Measurements from ENCODE around the gene ANXA2. TPM values are rescaled to one million over a fixed set of nuclear protein-coding genes. Genes with fewer than 3 reads are reported as not detected.

The ANXA2 gene
- total RNA-seq, 2 experiments from 2014 or later, result 131 to 132 TPM

- Mint-ChIP-seq H3K27me3 (no peaks in the 10 kb centered on the region), H3K27ac (no peak overlapping the region), H3K4me1 (ENCODE audit: low read depth) (peaks cover 20% of the 10 kb centered on the region), H3K9me3 (no peaks in the 10 kb centered on the region), H3K4me3 (no peak overlapping the region), H3K36me3 (peaks cover 24% of the 10 kb centered on the region)
- DNase-seq, result no peak
- CTCF ChIA-PET, result interaction anchor here (1.2 kb wide), 1 partner anchor 26 kb away, joined by 3 read pairs; no protein-coding TSS in a partner anchor
- POLR2A ChIA-PET, result interaction anchor here (2.0 kb wide), 1 partner anchor 13 kb away, joined by 5 read pairs; the partner anchor contains the start of gene ANXA2
- intact Hi-C loops (cut with micrococcal nuclease), result no loop called here
Measured at GRCh38 chr15:60384526-60385126, 13.2 kb downstream of the ANXA2 start.

- Mint-ChIP-seq H3K9me3 (no peaks in the 10 kb centered on the region), H3K4me1 (ENCODE audit: low read depth) (peaks cover 16% of the 10 kb centered on the region), H3K4me3 (no peak overlapping the region), H3K27me3 (no peaks in the 10 kb centered on the region), H3K36me3 (peaks cover 29% of the 10 kb centered on the region), H3K27ac (no peak overlapping the region)
- no peak for DNase-seq
- ChIA-PET POLR2A (no interaction called here), CTCF (interaction anchor here (1.2 kb wide), 1 partner anchor 25 kb away, joined by 3 read pairs; no protein-coding TSS in a partner anchor)
- intact Hi-C loops (cut with micrococcal nuclease), result no loop called here
Measured at GRCh38 chr15:60384053-60384452, 13.7 kb downstream of the ANXA2 start.

- DNase-seq, result no peak
- H3K4me3 Mint-ChIP-seq, result no peak overlapping the region
- no peaks in the 10 kb centered on the region for H3K9me3 Mint-ChIP-seq
- ChIA-PET CTCF (interaction anchor here (1.2 to 1.4 kb wide), 2 partner anchors 24 kb away, joined by 3 to 4 read pairs; no protein-coding TSS in a partner anchor), POLR2A (no interaction called here)
- intact Hi-C loops (cut with micrococcal nuclease), result no loop called here
- peaks cover 31% of the 10 kb centered on the region for H3K36me3 Mint-ChIP-seq
- peaks cover 9% of the 10 kb centered on the region for H3K4me1 Mint-ChIP-seq (ENCODE audit: low read depth)
- H3K27me3 Mint-ChIP-seq, result no peaks in the 10 kb centered on the region
- no peak overlapping the region for H3K27ac Mint-ChIP-seq
Measured at GRCh38 chr15:60382773-60383674, 14.8 kb downstream of the ANXA2 start.

- Mint-ChIP-seq H3K4me3 (no peak overlapping the region), H3K27ac (no peak overlapping the region), H3K4me1 (ENCODE audit: low read depth) (no peaks in the 10 kb centered on the region), H3K36me3 (peaks cover 29% of the 10 kb centered on the region), H3K27me3 (no peaks in the 10 kb centered on the region), H3K9me3 (no peaks in the 10 kb centered on the region)
- intact Hi-C loops (cut with micrococcal nuclease), result no loop called here
- ChIA-PET CTCF (interaction anchor here (1.4 kb wide), 1 partner anchor 22 kb away, joined by 4 read pairs; no protein-coding TSS in a partner anchor), POLR2A (interaction anchor here (1.1 kb wide), 1 partner anchor 16 kb away, joined by 3 read pairs; the partner anchor contains the start of gene ANXA2)
- DNase-seq, result no peak
Measured at GRCh38 chr15:60381148-60381788, 16.5 kb downstream of the ANXA2 start.

GRCh38 chr15:60379525-60380274, 18.1 kb downstream of the ANXA2 start:
- no peak for DNase-seq
- CTCF ChIA-PET, result interaction anchor here (1.5 kb wide), 1 partner anchor 17 kb away, joined by 4 read pairs; no protein-coding TSS in a partner anchor

GRCh38 chr15:60379185-60379524, 18.6 kb downstream of the ANXA2 start:
- intact Hi-C loops (cut with micrococcal nuclease), result no loop called here
- H3K36me3 Mint-ChIP-seq, result peaks cover 26% of the 10 kb centered on the region
- no peaks in the 10 kb centered on the region for H3K9me3 Mint-ChIP-seq
- no peak overlapping the region for H3K27ac Mint-ChIP-seq
- CTCF ChIA-PET, result interaction anchor here (1.5 kb wide), 1 partner anchor 16 kb away, joined by 4 read pairs; no protein-coding TSS in a partner anchor
- peaks cover 3% of the 10 kb centered on the region for H3K4me1 Mint-ChIP-seq (ENCODE audit: low read depth)
- DNase-seq, result no peak
- POLR2A ChIA-PET, result no interaction called here
- no peak overlapping the region for H3K4me3 Mint-ChIP-seq
- H3K27me3 Mint-ChIP-seq, result no peaks in the 10 kb centered on the region

More at GRCh38 chr15:60379525-60380274, 18.1 kb downstream of the ANXA2 start:
- POLR2A ChIA-PET, result no interaction called here
- Mint-ChIP-seq H3K4me1 (ENCODE audit: low read depth) (peaks cover 3% of the 10 kb centered on the region), H3K27me3 (no peaks in the 10 kb centered on the region), H3K4me3 (no peak overlapping the region), H3K9me3 (no peaks in the 10 kb centered on the region), H3K36me3 (peaks cover 27% of the 10 kb centered on the region), H3K27ac (no peak overlapping the region)
- intact Hi-C loops (cut with micrococcal nuclease), result no loop called here

- peaks cover 24% of the 10 kb centered on the region for H3K36me3 Mint-ChIP-seq
- POLR2A ChIA-PET, result interaction anchor here (0.6 kb wide), 1 partner anchor 426 kb away, joined by 3 read pairs; no protein-coding TSS in a partner anchor
- H3K9me3 Mint-ChIP-seq, result no peaks in the 10 kb centered on the region
Measured at GRCh38 chr15:60376677-60377095, 21.1 kb downstream of the ANXA2 start.

GRCh38 chr15:60375306-60375705, 22.5 kb downstream of the ANXA2 start:
- H3K27me3 Mint-ChIP-seq, result no peaks in the 10 kb centered on the region
- no peaks in the 10 kb centered on the region for H3K9me3 Mint-ChIP-seq
- H3K4me3 Mint-ChIP-seq, result no peak overlapping the region
- H3K4me1 Mint-ChIP-seq (ENCODE audit: low read depth), result peaks cover 18% of the 10 kb centered on the region
- POLR2A ChIA-PET, result no interaction called here
- peaks cover 15% of the 10 kb centered on the region for H3K36me3 Mint-ChIP-seq
- H3K27ac Mint-ChIP-seq, result no peak overlapping the region
- intact Hi-C loops (cut with micrococcal nuclease), result no loop called here
- CTCF ChIA-PET, result interaction anchor here (1.0 kb wide), 1 partner anchor 1459 kb away, joined by 3 read pairs; no protein-coding TSS in a partner anchor
- no peak for DNase-seq

More at GRCh38 chr15:60376677-60377095, 21.1 kb downstream of the ANXA2 start:
- DNase-seq, result no peak
- Mint-ChIP-seq H3K4me1 (ENCODE audit: low read depth) (peaks cover 5% of the 10 kb centered on the region), H3K4me3 (no peak overlapping the region), H3K27ac (no peak overlapping the region), H3K27me3 (no peaks in the 10 kb centered on the region)
- CTCF ChIA-PET, result no interaction called here
- intact Hi-C loops (cut with micrococcal nuclease), result no loop called here

GRCh38 chr15:60374628-60375081, 23.1 kb downstream of the ANXA2 start:
- Mint-ChIP-seq H3K27me3 (no peaks in the 10 kb centered on the region), H3K9me3 (no peaks in the 10 kb centered on the region), H3K4me3 (no peak overlapping the region), H3K36me3 (peaks cover 9% of the 10 kb centered on the region), H3K4me1 (ENCODE audit: low read depth) (peaks cover 18% of the 10 kb centered on the region), H3K27ac (no peak overlapping the region)
- DNase-seq, result no peak
- ChIA-PET CTCF (interaction anchor here (1.0 to 1.5 kb wide), 3 partner anchors 12 to 1459 kb away, joined by 3 to 5 read pairs (median 4); no protein-coding TSS in a partner anchor), POLR2A (no interaction called here)
- intact Hi-C loops (cut with micrococcal nuclease), result no loop called here

- peaks cover 7% of the 10 kb centered on the region for H3K36me3 Mint-ChIP-seq
- H3K27ac Mint-ChIP-seq, result no peak overlapping the region
- DNase-seq, result no peak
- CTCF ChIA-PET, result interaction anchor here (1.0 to 1.5 kb wide), 3 partner anchors 12 to 1460 kb away, joined by 3 to 5 read pairs (median 4); no protein-coding TSS in a partner anchor
- H3K4me1 Mint-ChIP-seq (ENCODE audit: low read depth), result peaks cover 18% of the 10 kb centered on the region
- H3K27me3 Mint-ChIP-seq, result no peaks in the 10 kb centered on the region
- intact Hi-C loops (cut with micrococcal nuclease), result no loop called here
- POLR2A ChIA-PET, result no interaction called here
- H3K9me3 Mint-ChIP-seq, result no peaks in the 10 kb centered on the region
- H3K4me3 Mint-ChIP-seq, result no peak overlapping the region
Measured at GRCh38 chr15:60374209-60374608, 23.6 kb downstream of the ANXA2 start.

GRCh38 chr15:60373745-60374144, 24.0 kb downstream of the ANXA2 start:
- Mint-ChIP-seq H3K36me3 (peaks cover 7% of the 10 kb centered on the region), H3K9me3 (no peaks in the 10 kb centered on the region), H3K4me1 (ENCODE audit: low read depth) (peaks cover 18% of the 10 kb centered on the region), H3K27ac (no peak overlapping the region), H3K27me3 (no peaks in the 10 kb centered on the region), H3K4me3 (no peak overlapping the region)
- CTCF ChIA-PET, result interaction anchor here (1.1 to 1.5 kb wide), 2 partner anchors 11 to 147 kb away, joined by 4 to 5 read pairs; no protein-coding TSS in a partner anchor
- POLR2A ChIA-PET, result no interaction called here
- intact Hi-C loops (cut with micrococcal nuclease), result no loop called here
- no peak for DNase-seq
